Adipocyte (in vitro differentiated cells): ENCODE measurements around the gene FOSL2.
A peak's percentile ranks its signal among the peaks of the same experiment; 100 is the strongest.

Experiments
- DNase-seq: peaks from one replicate; pipeline ENCODE4 v3.0.0-alpha.2; 2015; ENCODE audit warnings: low read depth
- H3K27me3 ChIP-seq: replicated peaks from 2 replicates; pipeline ENCODE4 v1.7.0; 2013; ENCODE audit warnings: mild to moderate bottlenecking, low read length, moderate library complexity; ENCODE audit not compliant: control insufficient read depth, insufficient read depth
- H3K36me3 ChIP-seq: 2 replicates; pipeline ENCODE4 v1.7.0; 2013; ENCODE audit warnings: low read length, mild to moderate bottlenecking, moderate library complexity; ENCODE audit not compliant: control insufficient read depth, insufficient read depth, severe bottlenecking
- H3K4me1 ChIP-seq: 2 replicates; pipeline ENCODE4 v1.7.0; 2013; ENCODE audit warnings: mild to moderate bottlenecking, low read length, moderate library complexity; ENCODE audit not compliant: control insufficient read depth, insufficient read depth
- H3K4me3 ChIP-seq: 2 replicates; pipeline ENCODE4 v1.7.0; 2013; ENCODE audit warnings: mild to moderate bottlenecking, low read length, moderate library complexity
- H3K9ac ChIP-seq: 2 replicates; pipeline ENCODE4 v1.7.0; 2013; ENCODE audit warnings: mild to moderate bottlenecking, low read length, moderate library complexity
- H3K9me3 ChIP-seq: 2 replicates; pipeline ENCODE4 v1.7.0; 2013; ENCODE audit warnings: mild to moderate bottlenecking, low read length, moderate library complexity; ENCODE audit not compliant: control insufficient read depth

Gene FOSL2

GRCh38 chr2:28390746-28391563 is 1.7 kb upstream of the FOSL2 start:
- Histone ChIP-seq H3K9ac (peak overlapping the region; percentile 90), H3K27me3 (no peaks in the 10 kb centered on the region), H3K4me1 (peaks cover 24% of the 10 kb centered on the region), H3K36me3 (no peaks in the 10 kb centered on the region), H3K4me3 (peak overlapping the region; percentile 97), H3K9me3 (no peaks in the 10 kb centered on the region)
- DNase-seq: peak; percentile 88

- peaks cover 24% of the 10 kb centered on the region for H3K4me1 ChIP-seq
- peak; percentile 94 for DNase-seq
- peak overlapping the region; percentile 97 for H3K4me3 ChIP-seq
- peak overlapping the region; percentile 90 for H3K9ac ChIP-seq
- H3K27me3 ChIP-seq: no peaks in the 10 kb centered on the region
- no peaks in the 10 kb centered on the region for H3K9me3 ChIP-seq
- H3K36me3 ChIP-seq: no peaks in the 10 kb centered on the region
These were observed 928 bp upstream of the FOSL2 start for GRCh38 chr2:28391564-28392296.

- H3K4me3 ChIP-seq: peak overlapping the region; percentile 97
- H3K36me3 ChIP-seq: no peaks in the 10 kb centered on the region
- H3K9ac ChIP-seq: peak overlapping the region; percentile 90
- peaks cover 29% of the 10 kb centered on the region for H3K4me1 ChIP-seq
- DNase-seq: peak; percentile 85
- no peaks in the 10 kb centered on the region for H3K27me3 ChIP-seq
- H3K9me3 ChIP-seq: no peaks in the 10 kb centered on the region
These were observed 617 bp downstream of the FOSL2 start for GRCh38 chr2:28393114-28393836.

- Histone ChIP-seq H3K9ac (peak overlapping the region; percentile 90), H3K36me3 (no peaks in the 10 kb centered on the region), H3K27me3 (no peaks in the 10 kb centered on the region), H3K4me1 (peaks cover 39% of the 10 kb centered on the region), H3K9me3 (no peaks in the 10 kb centered on the region), H3K4me3 (peak overlapping the region; percentile 97)
- DNase-seq: peak; percentile 63
These were observed 1.7 kb downstream of the FOSL2 start for GRCh38 chr2:28394331-28394877.

GRCh38 chr2:28394997-28395333 is 2.3 kb downstream of the FOSL2 start:
- Histone ChIP-seq H3K4me1 (peaks cover 39% of the 10 kb centered on the region), H3K9me3 (no peaks in the 10 kb centered on the region), H3K27me3 (no peaks in the 10 kb centered on the region), H3K9ac (peak overlapping the region; percentile 90), H3K4me3 (peak overlapping the region; percentile 97), H3K36me3 (no peaks in the 10 kb centered on the region)
- no peak for DNase-seq

GRCh38 chr2:28395334-28396061 is 2.8 kb downstream of the FOSL2 start:
- peaks cover 42% of the 10 kb centered on the region for H3K4me1 ChIP-seq
- H3K9ac ChIP-seq: peak overlapping the region; percentile 90
- H3K4me3 ChIP-seq: peak overlapping the region; percentile 97
- H3K9me3 ChIP-seq: no peaks in the 10 kb centered on the region
- peak; percentile 86 for DNase-seq
- no peaks in the 10 kb centered on the region for H3K36me3 ChIP-seq
- H3K27me3 ChIP-seq: no peaks in the 10 kb centered on the region

GRCh38 chr2:28397043-28397381 is 4.4 kb downstream of the FOSL2 start:
- Histone ChIP-seq H3K4me1 (peaks cover 51% of the 10 kb centered on the region), H3K27me3 (no peaks in the 10 kb centered on the region), H3K9ac (peak overlapping the region; percentile 90), H3K4me3 (peak overlapping the region; percentile 97), H3K9me3 (no peaks in the 10 kb centered on the region), H3K36me3 (no peaks in the 10 kb centered on the region)
- DNase-seq: no peak

GRCh38 chr2:28398101-28398834 is 5.6 kb downstream of the FOSL2 start:
- DNase-seq: peak; percentile 79
- Histone ChIP-seq H3K4me3 (peak overlapping the region; percentile 97), H3K27me3 (no peaks in the 10 kb centered on the region), H3K36me3 (peaks cover 4% of the 10 kb centered on the region), H3K9ac (peak overlapping the region; percentile 90), H3K4me1 (peaks cover 55% of the 10 kb centered on the region), H3K9me3 (no peaks in the 10 kb centered on the region)

GRCh38 chr2:28399289-28399688 is 6.6 kb downstream of the FOSL2 start:
- Histone ChIP-seq H3K9me3 (no peaks in the 10 kb centered on the region), H3K36me3 (peaks cover 14% of the 10 kb centered on the region), H3K27me3 (no peaks in the 10 kb centered on the region), H3K4me3 (no peak overlapping the region), H3K4me1 (peaks cover 55% of the 10 kb centered on the region), H3K9ac (peak overlapping the region; percentile 90)
- no peak for DNase-seq

- DNase-seq: no peak
- H3K4me3 ChIP-seq: no peak overlapping the region
- no peaks in the 10 kb centered on the region for H3K9me3 ChIP-seq
- peak overlapping the region; percentile 90 for H3K9ac ChIP-seq
- peaks cover 21% of the 10 kb centered on the region for H3K36me3 ChIP-seq
- H3K27me3 ChIP-seq: no peaks in the 10 kb centered on the region
- H3K4me1 ChIP-seq: peaks cover 55% of the 10 kb centered on the region
These were observed 7.3 kb downstream of the FOSL2 start for GRCh38 chr2:28399956-28400355.
